Hematopoietic multipotent progenitor cell treated with erythropoietin and hydrocortisone succinate and interleukin-3 and kit ligand, for 6 days (in vitro differentiated cells): ENCODE results near the gene C14orf132.
"Not testable (repeated sequence)": the region's sequence is repeated elsewhere in the genome, so short reads cannot be mapped to it uniquely, and the experiment has no call there.

Experiments used
- DNase-seq: peaks from one replicate; pipeline ENCODE4 v3.0.0-alpha.2; 2015

The C14orf132 gene

GRCh38 chr14:96038920-96039632, at the start of gene C14orf132:
C14orf132 (plus strand) TSS chr14:96039362; CDS start chr14:96039501, 139 bp downstream.
- DNase-seq: peak; percentile 46

- peak; percentile 83 for DNase-seq
Measured at GRCh38 chr14:95993768-95994592, 45.2 kb upstream of the C14orf132 start.

GRCh38 chr14:95994593-95994928, 44.6 kb upstream of the C14orf132 start:
- DNase-seq: no peak

- peak; percentile 4 for DNase-seq
Measured at GRCh38 chr14:95998656-95999055, 40.5 kb upstream of the C14orf132 start.

GRCh38 chr14:96001866-96002497, 37.2 kb upstream of the C14orf132 start:
- DNase-seq: no peak

GRCh38 chr14:96002498-96002884, 36.7 kb upstream of the C14orf132 start:
- no peak for DNase-seq

GRCh38 chr14:96011131-96011530, 28.0 kb upstream of the C14orf132 start:
- DNase-seq: no peak

GRCh38 chr14:96011607-96012006, 27.6 kb upstream of the C14orf132 start:
- DNase-seq: no peak

- not testable (repeated sequence) for DNase-seq
Measured at GRCh38 chr14:96012757-96013156, 26.4 kb upstream of the C14orf132 start.

GRCh38 chr14:96014176-96014575, 25.0 kb upstream of the C14orf132 start:
- DNase-seq: no peak

- no peak for DNase-seq
Measured at GRCh38 chr14:96016501-96017160, 22.5 kb upstream of the C14orf132 start.

GRCh38 chr14:96017882-96018281, 21.3 kb upstream of the C14orf132 start:
- no peak for DNase-seq

- no peak for DNase-seq
Measured at GRCh38 chr14:96027431-96028355, 11.5 kb upstream of the C14orf132 start.

- DNase-seq: no peak
Measured at GRCh38 chr14:96029089-96029645, 10.0 kb upstream of the C14orf132 start.

- no peak for DNase-seq
Measured at GRCh38 chr14:96030108-96030760, 8.9 kb upstream of the C14orf132 start.

GRCh38 chr14:96031691-96032090, 7.5 kb upstream of the C14orf132 start:
- no peak for DNase-seq

GRCh38 chr14:96035456-96035855, 3.7 kb upstream of the C14orf132 start:
- no peak for DNase-seq

GRCh38 chr14:96037891-96038557, 1.1 kb upstream of the C14orf132 start:
- DNase-seq: peak; percentile 2

- DNase-seq: peak; percentile 7
Measured at GRCh38 chr14:96038558-96038919, 623 bp upstream of the C14orf132 start.

- peak; percentile 22 for DNase-seq
Measured at GRCh38 chr14:96039633-96040311, 610 bp downstream of the C14orf132 start.
